Measurements from ENCODE around the gene EIF4E3.

Gene EIF4E3

GRCh38 chr3:71724171-71724453 is 1.1 kb downstream of the EIF4E3 start:
- DNase-seq (ENCODE audit: extremely low read depth in 1 of 2, low read depth in 1 of 2) = no peak

GRCh38 chr3:71723452-71724170 is 1.6 kb downstream of the EIF4E3 start:
- DNase-seq (ENCODE audit: extremely low read depth in 1 of 2, low read depth in 1 of 2) = no peak

GRCh38 chr3:71722693-71723092 is 2.5 kb downstream of the EIF4E3 start:
- no peak for DNase-seq (ENCODE audit: extremely low read depth in 1 of 2, low read depth in 1 of 2)

- DNase-seq (ENCODE audit: extremely low read depth in 1 of 2, low read depth in 1 of 2) = no peak
These were observed 3.5 kb downstream of the EIF4E3 start for GRCh38 chr3:71721651-71722157.

- DNase-seq (ENCODE audit: extremely low read depth in 1 of 2, low read depth in 1 of 2) = no peak
These were observed 4.2 kb downstream of the EIF4E3 start for GRCh38 chr3:71721002-71721401.

- no peak for DNase-seq (ENCODE audit: extremely low read depth in 1 of 2, low read depth in 1 of 2)
These were observed 7.1 kb downstream of the EIF4E3 start for GRCh38 chr3:71718072-71718471.

GRCh38 chr3:71714595-71714994 is 10.6 kb downstream of the EIF4E3 start:
- no peak for DNase-seq (ENCODE audit: extremely low read depth in 1 of 2, low read depth in 1 of 2)

GRCh38 chr3:71713041-71713440 is 12.2 kb downstream of the EIF4E3 start:
- DNase-seq (ENCODE audit: extremely low read depth in 1 of 2, low read depth in 1 of 2) = no peak

DNA sequence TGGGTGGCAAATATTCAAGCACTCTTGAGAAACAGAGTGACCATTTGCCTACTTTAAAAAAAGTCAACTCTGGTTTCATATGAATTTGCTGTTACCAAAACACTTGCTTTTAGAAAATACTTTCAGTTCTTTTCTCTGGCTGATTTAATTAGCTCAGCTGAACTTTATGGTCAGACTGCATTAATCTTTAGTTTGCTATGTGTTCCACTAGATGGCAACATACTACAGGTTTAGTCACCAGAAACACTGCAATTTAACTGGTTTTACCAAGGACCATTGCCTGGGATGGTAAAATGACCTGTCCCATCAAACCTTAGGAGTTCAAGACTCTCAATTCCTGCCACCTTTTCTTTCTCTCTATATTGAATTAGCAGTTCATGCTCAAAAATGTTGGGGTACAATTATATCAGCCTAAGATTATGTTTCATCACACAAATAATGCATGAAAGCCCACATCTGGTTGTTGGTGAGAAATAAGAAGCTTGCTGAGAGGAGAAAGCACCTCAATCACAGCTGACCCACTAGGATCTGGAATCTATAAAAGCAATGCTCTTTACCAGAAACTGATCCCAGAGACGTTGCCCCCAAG is 14.2 kb downstream of the EIF4E3 start:
- DNase-seq (ENCODE audit: extremely low read depth in 1 of 2, low read depth in 1 of 2) = no peak

DNA sequence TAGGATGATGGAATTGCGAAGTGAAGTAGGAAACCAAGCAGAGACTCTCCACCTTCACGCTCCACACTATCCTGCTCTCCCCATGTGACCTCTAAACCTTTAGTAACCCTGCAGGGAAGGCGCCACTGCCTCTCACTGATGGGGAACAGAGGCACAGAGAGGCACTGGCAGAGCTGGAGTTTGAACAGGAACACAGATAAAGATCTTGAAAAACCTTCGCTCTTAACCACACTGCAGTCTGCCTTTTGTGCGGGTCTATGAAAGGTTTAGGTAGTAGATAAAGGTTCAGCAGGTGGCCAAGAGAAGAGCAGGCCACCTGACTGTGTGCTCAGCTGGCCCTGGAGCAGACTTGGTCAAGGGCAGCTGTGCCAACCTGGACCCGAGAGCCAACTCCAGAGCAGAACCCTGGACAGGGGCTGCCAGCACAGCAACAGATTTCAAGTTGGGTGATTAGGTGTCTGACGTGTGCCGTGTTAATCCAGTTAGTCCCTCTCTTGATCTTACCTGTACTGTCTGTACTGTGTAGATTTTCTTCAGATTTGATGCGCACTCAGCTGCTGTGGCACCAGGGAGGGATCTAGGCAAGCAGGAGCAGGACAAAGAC is 15.2 kb downstream of the EIF4E3 start:
- DNase-seq (ENCODE audit: extremely low read depth in 1 of 2, low read depth in 1 of 2) = no peak

DNA sequence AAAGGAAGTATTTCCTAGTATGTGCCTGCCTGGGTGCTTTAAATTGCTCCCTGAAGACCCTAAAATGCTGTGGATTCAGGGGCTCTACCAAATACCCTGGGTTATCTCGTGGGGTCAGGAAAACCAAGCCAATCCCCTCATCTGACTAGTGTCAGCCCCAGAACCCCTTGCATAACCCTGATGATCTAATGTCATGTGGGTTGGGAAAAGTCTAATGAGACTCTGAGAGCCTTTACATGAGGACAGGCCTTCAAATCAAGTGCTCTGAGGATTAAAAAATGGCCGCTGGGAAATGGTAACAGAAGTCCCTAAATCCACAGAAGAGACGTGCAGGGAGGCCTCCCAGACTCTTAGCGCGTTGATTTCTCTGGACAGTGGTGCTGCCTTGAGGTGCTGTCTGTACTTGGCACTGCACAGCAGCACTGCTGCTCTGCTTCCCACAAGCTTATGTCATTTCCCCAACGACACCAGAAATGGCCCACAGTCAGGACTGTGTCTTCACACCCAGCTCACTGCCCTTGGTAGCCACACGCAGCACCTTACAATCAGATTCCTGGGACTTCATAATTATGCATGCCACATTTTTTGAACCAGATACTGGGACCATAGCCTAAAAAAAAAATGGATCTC is 16.6 kb downstream of the EIF4E3 start:
- DNase-seq (ENCODE audit: extremely low read depth in 1 of 2, low read depth in 1 of 2) = no peak

DNA sequence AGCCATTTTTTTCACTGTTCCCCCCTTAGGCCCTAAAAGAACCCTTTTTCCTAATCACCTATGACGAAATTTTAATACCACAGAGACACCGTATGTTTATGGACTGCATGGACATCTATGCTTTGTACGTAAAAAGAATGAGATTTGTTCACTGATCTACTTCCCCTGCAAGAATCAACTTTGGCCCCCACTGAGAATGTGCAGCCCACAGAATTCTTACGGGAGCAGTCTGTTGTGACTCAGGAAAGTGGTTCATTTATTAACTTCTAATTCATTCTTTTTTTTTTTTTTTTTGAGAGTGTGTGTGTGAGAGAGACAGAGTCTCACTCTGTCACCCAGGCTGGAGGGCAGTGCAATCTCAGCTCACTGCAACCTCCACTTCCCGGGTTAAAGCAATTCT is 17.6 kb downstream of the EIF4E3 start:
- no peak for DNase-seq (ENCODE audit: extremely low read depth in 1 of 2, low read depth in 1 of 2)

DNA sequence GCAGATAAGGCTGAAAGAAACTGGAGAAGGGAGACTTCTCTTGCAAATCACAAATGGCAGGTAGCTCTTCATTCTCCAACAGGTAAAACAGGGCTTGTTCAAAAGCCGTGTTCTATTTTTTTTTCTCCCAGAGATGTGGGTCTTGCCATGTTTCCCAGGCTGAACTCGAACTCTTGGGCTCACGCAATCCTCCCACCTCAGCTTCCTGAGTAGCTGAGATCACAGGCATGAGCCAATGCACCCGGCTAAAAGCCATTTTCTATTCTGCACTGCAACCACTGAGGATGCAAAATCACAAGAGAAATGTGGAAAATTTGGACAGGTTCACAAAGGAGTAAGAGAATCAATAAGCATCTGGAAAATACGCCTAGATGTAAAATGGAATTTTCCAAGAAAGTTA is 19.5 kb downstream of the EIF4E3 start:
- DNase-seq (ENCODE audit: extremely low read depth in 1 of 2, low read depth in 1 of 2) = no peak

GRCh38 chr3:71704915-71705314 is 20.3 kb downstream of the EIF4E3 start:
- no peak for DNase-seq (ENCODE audit: extremely low read depth in 1 of 2, low read depth in 1 of 2)

DNA sequence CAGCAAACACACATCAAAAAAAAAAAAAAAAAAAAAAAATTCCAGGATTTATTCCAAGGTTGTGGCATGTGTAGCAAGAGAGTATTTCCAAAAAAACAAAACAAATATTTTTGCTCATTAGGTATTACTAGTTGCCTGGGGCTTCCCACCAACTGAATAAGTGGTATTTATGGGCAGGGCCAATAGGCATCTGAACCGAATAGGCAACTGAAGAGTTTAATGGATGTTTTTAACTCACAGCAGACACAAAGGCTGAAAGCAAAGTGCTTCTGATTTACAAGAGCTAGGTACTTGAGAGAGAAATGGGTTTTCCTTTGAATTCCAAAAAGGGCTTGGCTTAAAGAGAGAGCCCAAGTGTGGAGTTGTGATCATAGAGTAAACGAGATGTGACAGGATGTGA is 21.4 kb downstream of the EIF4E3 start:
- no peak for DNase-seq (ENCODE audit: extremely low read depth in 1 of 2, low read depth in 1 of 2)

- DNase-seq (ENCODE audit: extremely low read depth in 1 of 2, low read depth in 1 of 2) = no peak
These were observed 22.8 kb downstream of the EIF4E3 start for GRCh38 chr3:71702131-71703024.

DNA sequence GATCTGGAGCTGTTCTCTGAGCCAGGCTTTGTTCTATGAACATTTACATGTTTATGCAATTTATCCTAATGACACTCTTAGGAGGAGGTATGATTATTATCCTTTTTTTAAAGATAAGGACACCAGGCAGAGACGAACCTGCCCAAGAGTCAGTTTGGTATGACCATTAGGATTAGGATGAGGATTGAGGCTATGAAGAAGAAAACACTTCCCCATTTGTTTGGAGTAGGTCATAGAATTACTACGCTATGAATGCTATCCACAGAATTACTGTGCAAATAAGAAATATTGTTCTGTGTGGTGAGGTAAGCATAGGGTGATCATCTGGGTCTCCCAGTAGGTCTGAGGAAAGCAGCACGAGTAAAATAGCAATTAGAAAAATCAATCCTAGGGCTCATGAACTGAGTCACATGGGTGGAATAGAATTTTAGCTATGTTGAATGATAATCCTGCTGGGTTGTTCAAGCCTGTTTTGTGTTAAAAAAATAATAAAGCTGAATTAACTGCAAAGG is 23.9 kb downstream of the EIF4E3 start:
- no peak for DNase-seq (ENCODE audit: extremely low read depth in 1 of 2, low read depth in 1 of 2)

- no peak for DNase-seq (ENCODE audit: extremely low read depth in 1 of 2, low read depth in 1 of 2)
These were observed 30.2 kb downstream of the EIF4E3 start for GRCh38 chr3:71695000-71695482.

DNA sequence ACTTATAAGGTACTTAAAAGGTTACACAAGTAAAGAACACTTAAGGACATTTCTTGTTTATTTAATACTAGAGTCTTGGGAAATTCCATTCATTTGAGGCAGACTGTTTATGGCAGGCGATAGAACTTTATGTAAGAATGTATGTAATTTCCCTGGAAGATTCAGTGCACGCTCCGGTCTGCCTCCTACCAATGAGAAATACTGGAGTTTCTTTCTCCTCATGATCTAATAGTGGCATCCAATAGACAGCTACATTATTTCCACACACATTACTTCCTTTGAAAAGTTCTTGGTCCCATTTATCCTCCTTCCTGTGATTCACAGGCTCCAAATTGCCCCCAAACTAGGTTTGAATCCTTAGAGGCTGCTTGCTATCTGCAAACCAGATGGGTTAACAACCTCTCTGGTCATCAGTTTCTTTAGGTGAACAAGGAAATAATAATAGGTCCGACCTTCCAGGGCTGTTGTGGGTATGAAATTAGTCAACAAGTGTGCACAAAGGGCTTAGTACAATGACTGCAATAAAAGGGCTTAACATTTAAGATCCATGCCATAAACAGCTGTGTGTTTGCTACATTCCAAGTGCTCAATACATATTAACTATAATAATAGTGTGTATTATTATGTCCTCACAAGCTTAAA is 30.7 kb downstream of the EIF4E3 start:
- no peak for DNase-seq (ENCODE audit: extremely low read depth in 1 of 2, low read depth in 1 of 2)

DNA sequence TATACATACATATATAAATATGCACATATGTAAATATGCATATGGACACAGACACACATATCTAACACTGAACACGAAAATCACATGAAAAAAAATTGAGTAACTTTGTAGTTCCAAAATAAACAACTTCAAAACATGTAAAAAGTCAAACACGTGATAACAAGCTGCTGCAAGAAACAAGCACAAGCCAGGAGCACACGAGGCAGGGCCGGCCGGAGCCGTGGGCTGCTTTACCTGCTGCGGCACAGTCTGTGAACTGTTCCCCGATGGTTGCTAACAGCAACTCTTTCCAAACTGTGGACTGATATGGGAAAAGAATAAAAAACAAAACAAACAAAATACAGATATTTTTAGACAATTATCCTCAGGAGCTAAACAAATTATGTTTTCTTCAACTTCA is 31.6 kb downstream of the EIF4E3 start:
- no peak for DNase-seq (ENCODE audit: extremely low read depth in 1 of 2, low read depth in 1 of 2)
